Measurements from ENCODE around the gene AMBN. TPM values are rescaled to one million over a fixed set of nuclear protein-coding genes. Genes with fewer than 3 reads are reported as not detected.

Gene AMBN
- polyA plus RNA-seq, 4 donors, result 0.87 to 2.6 (median 1.2) TPM

Other genes with a start within 250 kb of the AMBN start
- not detected for gene SMR3A, start 231.5 kb upstream of the AMBN start, polyA plus RNA-seq (ENCODE audit: insufficient read length in 4 of 4)
- not detected for gene SMR3B, start 209.1 kb upstream of the AMBN start, polyA plus RNA-seq (ENCODE audit: insufficient read length in 4 of 4)
- gene OPRPN, start 194.3 kb upstream of the AMBN start, polyA plus RNA-seq (ENCODE audit: insufficient read length in 4 of 4), result not detected
- gene MUC7, start 120.1 kb upstream of the AMBN start, polyA plus RNA-seq (ENCODE audit: insufficient read length in 4 of 4), result under 1 TPM in 3 of 4 donors, not detected in 1; 0.13 to 0.17 (median 0.14) TPM
- gene AMTN, start 73.7 kb upstream of the AMBN start, polyA plus RNA-seq (ENCODE audit: insufficient read length in 4 of 4), result not detected
- 1 to 10 TPM; 3.8 to 6.3 (median 5.3) TPM for gene ENAM, start 36.5 kb downstream of the AMBN start, polyA plus RNA-seq (ENCODE audit: insufficient read length in 4 of 4)
- 1 to 10 TPM in 2 of 4 donors, under 1 TPM in 2; 0.87 to 1.1 (median 1.0) TPM for gene JCHAIN, start 74.3 kb downstream of the AMBN start, polyA plus RNA-seq (ENCODE audit: insufficient read length in 4 of 4)
- 10 to 100 TPM; 39.7 to 54.4 (median 46.3) TPM for gene UTP3, start 96.3 kb downstream of the AMBN start, polyA plus RNA-seq (ENCODE audit: insufficient read length in 4 of 4)
- 100 to 1,000 TPM in 2 of 4 donors, 10 to 100 TPM in 2; 78.0 to 198 (median 137) TPM for gene RUFY3, start 129.7 kb downstream of the AMBN start, polyA plus RNA-seq (ENCODE audit: insufficient read length in 4 of 4)
- 100 to 1,000 TPM; 108 to 139 (median 126) TPM for gene GRSF1, start 247.6 kb downstream of the AMBN start, polyA plus RNA-seq (ENCODE audit: insufficient read length in 4 of 4)